ENCODE measurements around the gene PHYHD1. TPM values are rescaled to one million over a fixed set of nuclear protein-coding genes. Genes with fewer than 3 reads are reported as not detected.
A peak's percentile ranks its signal among the peaks of the same experiment; 100 is the strongest.

PHYHD1 gene
- total and polyA plus RNA-seq, 7 donors: 1.6 to 30.5 (median 15.5) TPM

GRCh38 chr9:128936171-128936865 lies 15.5 kb downstream of the PHYHD1 start:
- no peak overlapping the region for H3K4me3 ChIP-seq
- H3K4me1 ChIP-seq: peaks cover 0 to 11% (median 0%) of the 10 kb centered on the region in 4 donors
- 81 to 88% methylated on average over 11 of the region's 11 CpGs for WGBS, 2 donors
- no peak for TF ChIP-seq EP300 (IDR thresholded peaks at IDR 0.05)
- no peaks in the 10 kb centered on the region for H3K9me3 ChIP-seq
- no peak overlapping the region for H3K27ac ChIP-seq
- peak; percentile 52 for DNase-seq
- no peaks in the 10 kb centered on the region for H3K27me3 ChIP-seq
- peaks cover 0 to 16% (median 0%) of the 10 kb centered on the region in 4 donors for H3K36me3 ChIP-seq
- intact Hi-C loops (cut with DNase I): no loop called here

GRCh38 chr9:128937310-128938165 lies 16.8 kb downstream of the PHYHD1 start:
- peak; percentile 18 for DNase-seq
- 95 to 96% methylated on average over 9 of the region's 9 CpGs for WGBS, 2 donors
- intact Hi-C loops (cut with DNase I): no loop called here
- peaks cover 0 to 11% (median 0%) of the 10 kb centered on the region in 4 donors for H3K4me1 ChIP-seq
- no peaks in the 10 kb centered on the region for H3K9me3 ChIP-seq
- H3K27me3 ChIP-seq: no peaks in the 10 kb centered on the region
- H3K27ac ChIP-seq: no peak overlapping the region
- H3K36me3 ChIP-seq: peaks cover 0 to 25% (median 2%) of the 10 kb centered on the region in 4 donors
- TF ChIP-seq POLR2A (IDR thresholded peaks at IDR 0.05) (no peak), POLR2AphosphoS5 (IDR thresholded peaks at IDR 0.05) (no peak), EP300 (IDR thresholded peaks at IDR 0.05) (no peak), CTCF (IDR thresholded peaks at IDR 0.05) (no peak)
- no peak overlapping the region for H3K4me3 ChIP-seq

- DNase-seq: peak; percentile 56
- no peak overlapping the region for H3K4me3 ChIP-seq
- H3K9me3 ChIP-seq: no peaks in the 10 kb centered on the region
- no peaks in the 10 kb centered on the region for H3K27me3 ChIP-seq
- WGBS, 2 donors: 79 to 83% methylated on average over 15 of the region's 15 CpGs
- TF ChIP-seq CTCF (IDR thresholded peaks at IDR 0.05): no peak
- TF ChIP-seq POLR2AphosphoS5 (IDR thresholded peaks at IDR 0.05): no peak
- TF ChIP-seq EP300 (IDR thresholded peaks at IDR 0.05): no peak
- no peak for TF ChIP-seq POLR2A (IDR thresholded peaks at IDR 0.05)
- H3K27ac ChIP-seq: peak overlapping the region in 3 of 4 donors; percentile 23 to 30 (median 28)
- intact Hi-C loops (cut with DNase I): no loop called here
- peaks cover 0 to 11% (median 0%) of the 10 kb centered on the region in 4 donors for H3K4me1 ChIP-seq
- H3K36me3 ChIP-seq: peaks cover 0 to 34% (median 4%) of the 10 kb centered on the region in 4 donors
These were observed 19.6 kb downstream of the PHYHD1 start for GRCh38 chr9:128940271-128940921.

GRCh38 chr9:128940946-128941755 lies 20.4 kb downstream of the PHYHD1 start:
- Histone ChIP-seq H3K9me3 (no peaks in the 10 kb centered on the region), H3K27ac (peak overlapping the region in 3 of 4 donors; percentile 23 to 30 (median 28)), H3K4me3 (no peak overlapping the region), H3K27me3 (no peaks in the 10 kb centered on the region), H3K36me3 (peaks cover 0 to 37% (median 4%) of the 10 kb centered on the region in 4 donors), H3K4me1 (peaks cover 0 to 14% (median 2%) of the 10 kb centered on the region in 4 donors)
- DNase-seq: peak; percentile 42
- TF ChIP-seq POLR2AphosphoS5 (IDR thresholded peaks at IDR 0.05): no peak
- 91 to 94% methylated on average over 12 of the region's 12 CpGs for WGBS, 2 donors
- intact Hi-C loops (cut with DNase I): no loop called here
